Neural progenitor cell (in vitro differentiated cells): ENCODE data around the gene SHE. TPM values are rescaled to one million over a fixed set of nuclear protein-coding genes. Genes with fewer than 3 reads are reported as not detected.

Source experiments
- DNase-seq: peaks from one replicate; pipeline ENCODE4 v3.0.0-alpha.2; 2016; ENCODE audit warnings: low spot score
- H2AFZ ChIP-seq: fragments of 200-600 bp; sonication (generic); replicated peaks from 2 replicates; pipeline ENCODE4 v1.6.1; 2016; ENCODE audit warnings: antibody characterized with exemption
- H3F3A ChIP-seq: fragments of 200-600 bp; sonication (generic); 2 replicates; pipeline ENCODE4 v1.6.1; 2016; ENCODE audit warnings: antibody characterized with exemption, low read depth
- H3K27ac ChIP-seq: fragments of 200-600 bp; sonication (generic); 2 replicates; pipeline ENCODE4 v1.5.1; 2016; ENCODE audit warnings: mild to moderate bottlenecking
- H3K27me3 ChIP-seq: fragments of 200-600 bp; sonication (generic); 2 replicates; pipeline ENCODE4 v1.6.1; 2016; ENCODE audit warnings: mild to moderate bottlenecking, moderate library complexity
- H3K36me3 ChIP-seq: fragments of 200-600 bp; sonication (generic); 2 replicates; pipeline ENCODE4 v1.5.1; 2016
- H3K4me1 ChIP-seq: fragments of 200-600 bp; sonication (generic); 2 replicates; pipeline ENCODE4 v1.6.1; 2016; ENCODE audit warnings: mixed run types
- H3K4me2 ChIP-seq: fragments of 200-600 bp; sonication (generic); 2 replicates; pipeline ENCODE4 v1.6.1; 2016
- H3K4me3 ChIP-seq: fragments of 200-600 bp; sonication (generic); 2 replicates; pipeline ENCODE4 v1.5.1; 2016
- H3K79me2 ChIP-seq: fragments of 200-600 bp; sonication (generic); 2 replicates; pipeline ENCODE4 v1.6.1; 2016; ENCODE audit warnings: low read depth
- H3K9ac ChIP-seq: fragments of 200-600 bp; sonication (generic); 2 replicates; pipeline ENCODE4 v1.6.1; 2016
- H3K9me3 ChIP-seq: fragments of 200-600 bp; sonication (generic); 2 replicates; pipeline ENCODE4 v1.5.1; 2016; ENCODE audit warnings: low read depth
- H4K20me1 ChIP-seq: fragments of 200-600 bp; sonication (generic); 2 replicates; pipeline ENCODE4 v1.6.1; 2016; ENCODE audit warnings: low read depth
- H3K27ac Mint-ChIP-seq: 3 replicates; pipeline ENCODE4 v1.8.0; 2021; ENCODE audit warnings: mixed read lengths
- H3K27me3 Mint-ChIP-seq: 2 replicates; pipeline ENCODE4 v1.8.0; 2022; ENCODE audit warnings: low read depth, mild to moderate bottlenecking, inconsistent platforms, moderate library complexity, mixed read lengths; ENCODE audit not compliant: insufficient read depth
- H3K36me3 Mint-ChIP-seq: 3 replicates; pipeline ENCODE4 v1.8.0; 2021; ENCODE audit warnings: mixed read lengths
- H3K4me1 Mint-ChIP-seq: 3 replicates; pipeline ENCODE4 v1.8.0; 2021; ENCODE audit warnings: mixed read lengths
- H3K4me3 Mint-ChIP-seq: 3 replicates; pipeline ENCODE4 v1.8.0; 2021; ENCODE audit warnings: mild to moderate bottlenecking, moderate library complexity, mixed read lengths
- H3K9me3 Mint-ChIP-seq: 3 replicates; pipeline ENCODE4 v1.8.0; 2020; ENCODE audit warnings: mixed read lengths
- CTCF ChIP-seq: fragments of 200-600 bp; sonication (generic); IDR thresholded peaks from 2 replicates; pipeline ENCODE4 v1.5.1; 2017; ENCODE audit warnings: antibody characterized with exemption, mild to moderate bottlenecking
- EZH2 ChIP-seq: fragments of 200-600 bp; sonication (generic); IDR thresholded peaks from 2 replicates; pipeline ENCODE4 v1.6.1; 2017; ENCODE audit warnings: antibody characterized with exemption, mild to moderate bottlenecking, moderate library complexity
- EZH2phosphoT487 ChIP-seq: fragments of 200-600 bp; sonication (generic); IDR thresholded peaks from 2 replicates; pipeline ENCODE4 v1.6.1; 2017; ENCODE audit warnings: antibody characterized with exemption
- total RNA-seq: library from RNA; depleted of rRNA; stranded (reverse); fragments of >200 nt; gene quantifications from 2 replicates; pipeline ENCODE4 v1.2.3, GENCODE V29; 2015; ENCODE audit warnings: low replicate concordance

The SHE gene
- total RNA-seq, 1 donor from 2014 or later, result 0.04 TPM

- no peaks in the 10 kb centered on the region for H3K36me3 ChIP-seq
- Mint-ChIP-seq H3K27me3 (peaks cover 24% of the 10 kb centered on the region), H3K9me3 (peaks cover 3% of the 10 kb centered on the region), H3K4me3 (no peak overlapping the region), H3K36me3 (no peaks in the 10 kb centered on the region), H3K4me1 (peaks cover 2% of the 10 kb centered on the region), H3K27ac (no peak overlapping the region)
- H3F3A ChIP-seq, result no peaks in the 10 kb centered on the region
- H3K9me3 ChIP-seq, result no peaks in the 10 kb centered on the region
- H4K20me1 ChIP-seq, result no peaks in the 10 kb centered on the region
- no peaks in the 10 kb centered on the region for H3K4me1 ChIP-seq
- no peak overlapping the region for H3K4me3 ChIP-seq
- no peak for DNase-seq
- no peak overlapping the region for H3K4me2 ChIP-seq
- H2AFZ ChIP-seq, result no peak overlapping the region
- no peaks in the 10 kb centered on the region for H3K79me2 ChIP-seq
- TF ChIP-seq CTCF (no peak), EZH2 (no peak), EZH2phosphoT487 (no peak)
- H3K27me3 ChIP-seq, result no peaks in the 10 kb centered on the region
- H3K9ac ChIP-seq, result no peak overlapping the region
- H3K27ac ChIP-seq, result no peak overlapping the region
Observed at GRCh38 chr1:154453574-154454352, 48.4 kb downstream of the SHE start.

DNA sequence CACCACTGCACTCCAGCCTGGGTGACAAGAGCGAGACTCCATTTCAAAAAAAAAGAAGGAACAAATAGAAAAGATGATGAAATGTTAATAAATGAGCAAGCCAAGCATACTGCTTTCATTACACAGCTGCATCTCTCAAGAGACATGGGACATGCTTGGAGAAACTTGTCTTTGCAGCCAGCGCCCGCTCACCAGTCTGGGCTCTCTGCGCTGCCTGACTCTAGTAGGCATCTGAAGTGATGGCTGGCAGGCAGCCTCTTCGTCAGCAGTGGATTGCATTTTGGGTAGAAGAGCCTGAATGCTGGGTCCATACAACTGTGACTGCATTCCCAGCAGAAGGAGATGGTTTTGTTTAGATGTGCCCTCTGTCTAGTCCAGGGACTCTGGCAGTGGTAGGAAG is 49.1 kb downstream of the SHE start:
- H3K27me3 Mint-ChIP-seq, result peaks cover 27% of the 10 kb centered on the region
- no peak for DNase-seq
- H3K9me3 ChIP-seq, result no peaks in the 10 kb centered on the region
- TF ChIP-seq EZH2phosphoT487 (no peak), CTCF (no peak), EZH2 (no peak)
- no peaks in the 10 kb centered on the region for H3K36me3 Mint-ChIP-seq
- peaks cover 4% of the 10 kb centered on the region for H3K4me1 Mint-ChIP-seq
- peaks cover under 1% of the 10 kb centered on the region for H3F3A ChIP-seq
- no peaks in the 10 kb centered on the region for H3K4me1 ChIP-seq
- no peak overlapping the region for H3K4me2 ChIP-seq
- H3K4me3 ChIP-seq, result no peak overlapping the region
- no peaks in the 10 kb centered on the region for H3K79me2 ChIP-seq
- H3K27ac Mint-ChIP-seq, result no peak overlapping the region
- H3K9ac ChIP-seq, result no peak overlapping the region
- H2AFZ ChIP-seq, result no peak overlapping the region
- peaks cover 3% of the 10 kb centered on the region for H3K9me3 Mint-ChIP-seq
- H3K4me3 Mint-ChIP-seq, result no peak overlapping the region
- H4K20me1 ChIP-seq, result no peaks in the 10 kb centered on the region
- H3K36me3 ChIP-seq, result no peaks in the 10 kb centered on the region
- H3K27ac ChIP-seq, result no peak overlapping the region
- no peaks in the 10 kb centered on the region for H3K27me3 ChIP-seq

DNA sequence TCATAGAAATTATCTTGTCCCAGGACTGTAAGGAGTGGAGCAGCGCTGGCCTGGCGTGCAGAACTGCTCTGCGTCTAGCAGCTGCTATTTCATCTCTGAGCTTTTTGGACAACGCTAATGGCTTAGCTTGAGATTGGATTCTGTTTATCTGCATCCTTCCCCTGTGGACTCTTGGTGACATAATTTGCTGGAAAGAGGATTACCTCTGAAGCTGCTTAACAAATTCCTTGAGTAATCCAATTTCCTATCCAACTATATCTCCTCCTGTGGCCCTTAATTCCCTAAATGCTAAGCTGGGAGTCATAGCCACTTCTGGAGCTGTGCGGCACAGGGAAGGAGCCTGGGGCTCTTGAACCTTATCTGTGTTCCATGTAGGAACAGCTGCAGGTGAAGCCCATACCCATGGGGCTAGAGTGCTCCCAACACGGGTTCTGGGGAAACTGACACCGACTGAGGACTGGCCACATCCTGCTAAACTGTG is 53.8 kb downstream of the SHE start:
- no peaks in the 10 kb centered on the region for H3K36me3 ChIP-seq
- DNase-seq, result peak; percentile 36
- peaks cover 10% of the 10 kb centered on the region for H3K4me1 Mint-ChIP-seq
- H3K27me3 ChIP-seq, result no peaks in the 10 kb centered on the region
- no peaks in the 10 kb centered on the region for H3K9me3 Mint-ChIP-seq
- no peaks in the 10 kb centered on the region for H3K36me3 Mint-ChIP-seq
- H3K4me3 Mint-ChIP-seq, result peak overlapping the region; percentile 60
- H3K4me3 ChIP-seq, result no peak overlapping the region
- H3K4me2 ChIP-seq, result no peak overlapping the region
- peak; percentile 43 for TF ChIP-seq EZH2phosphoT487
- TF ChIP-seq EZH2, result no peak
- H3K9me3 ChIP-seq, result no peaks in the 10 kb centered on the region
- H3K9ac ChIP-seq, result no peak overlapping the region
- H3K27ac Mint-ChIP-seq, result no peak overlapping the region
- peaks cover 27% of the 10 kb centered on the region for H3K27me3 Mint-ChIP-seq
- H2AFZ ChIP-seq, result no peak overlapping the region
- H4K20me1 ChIP-seq, result no peaks in the 10 kb centered on the region
- no peaks in the 10 kb centered on the region for H3K79me2 ChIP-seq
- H3K27ac ChIP-seq, result no peak overlapping the region
- peaks cover 5% of the 10 kb centered on the region for H3F3A ChIP-seq
- no peaks in the 10 kb centered on the region for H3K4me1 ChIP-seq

DNA sequence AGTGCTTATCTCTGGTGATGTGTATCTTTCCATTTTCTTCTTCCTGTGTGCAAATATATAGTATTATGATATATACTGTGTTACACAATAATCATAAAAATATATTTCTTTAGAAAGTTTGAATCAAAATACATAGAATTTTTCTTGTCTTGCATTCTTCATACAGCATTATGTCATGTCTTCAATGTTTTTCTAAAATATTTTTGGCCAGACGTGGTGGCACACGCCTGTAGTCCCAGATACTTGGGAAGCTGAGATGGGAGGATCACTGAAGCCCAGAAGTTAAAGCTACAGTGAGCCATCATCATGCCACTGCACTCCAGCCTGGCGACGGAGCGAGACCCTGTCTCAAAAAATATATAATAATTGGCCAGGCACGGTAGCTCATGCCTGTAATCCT is 55.4 kb downstream of the SHE start:
- Mint-ChIP-seq H3K4me1 (peaks cover 13% of the 10 kb centered on the region), H3K9me3 (no peaks in the 10 kb centered on the region), H3K27ac (no peak overlapping the region), H3K27me3 (peaks cover 24% of the 10 kb centered on the region), H3K36me3 (no peaks in the 10 kb centered on the region), H3K4me3 (no peak overlapping the region)
- TF ChIP-seq CTCF, result no peak
- TF ChIP-seq EZH2, result no peak
- no peak for TF ChIP-seq EZH2phosphoT487
- H3K4me2 ChIP-seq, result no peak overlapping the region
- H3K27ac ChIP-seq, result no peak overlapping the region
- H3K9ac ChIP-seq, result no peak overlapping the region
- DNase-seq, result no peak
- no peaks in the 10 kb centered on the region for H3K79me2 ChIP-seq
- H3K9me3 ChIP-seq, result no peaks in the 10 kb centered on the region
- H3F3A ChIP-seq, result peaks cover 5% of the 10 kb centered on the region
- H2AFZ ChIP-seq, result no peak overlapping the region
- H3K4me1 ChIP-seq, result no peaks in the 10 kb centered on the region
- H3K27me3 ChIP-seq, result no peaks in the 10 kb centered on the region
- no peak overlapping the region for H3K4me3 ChIP-seq
- H3K36me3 ChIP-seq, result no peaks in the 10 kb centered on the region
- H4K20me1 ChIP-seq, result no peaks in the 10 kb centered on the region
